Measurements from ENCODE around the gene TGM5.
"Not testable (repeated sequence)": the region's sequence is repeated elsewhere in the genome, so short reads cannot be mapped to it uniquely, and the experiment has no call there.

Gene TGM5

GRCh38 chr15:43274136-43274535, 7.4 kb upstream of the TGM5 start:
- no peak for DNase-seq

GRCh38 chr15:43273243-43273642, 6.5 kb upstream of the TGM5 start:
- DNase-seq: no peak

GRCh38 chr15:43271908-43272307, 5.2 kb upstream of the TGM5 start:
- DNase-seq: not testable (repeated sequence)

- DNase-seq: no peak
These were observed 4.1 kb upstream of the TGM5 start for GRCh38 chr15:43270676-43271306.

GRCh38 chr15:43270113-43270665, 3.5 kb upstream of the TGM5 start:
- DNase-seq: no peak

- DNase-seq: no peak
These were observed 1.7 kb upstream of the TGM5 start for GRCh38 chr15:43268111-43269105.

GRCh38 chr15:43267439-43267838, 711 bp upstream of the TGM5 start:
- no peak for DNase-seq

- no peak for DNase-seq
These were observed 342 bp downstream of the TGM5 start for GRCh38 chr15:43266386-43266785.

- no peak for DNase-seq
These were observed 6.6 kb downstream of the TGM5 start for GRCh38 chr15:43260011-43260615.

- no peak for DNase-seq
These were observed 7.9 kb downstream of the TGM5 start for GRCh38 chr15:43258781-43259180.

- DNase-seq: no peak
These were observed 10.4 kb downstream of the TGM5 start for GRCh38 chr15:43256341-43256740.

- no peak for DNase-seq
These were observed 11.4 kb downstream of the TGM5 start for GRCh38 chr15:43255376-43255775.

GRCh38 chr15:43253431-43254403, 13.0 kb downstream of the TGM5 start:
- no peak for DNase-seq

- DNase-seq: no peak
These were observed 14.9 kb downstream of the TGM5 start for GRCh38 chr15:43251871-43252250.

- no peak for DNase-seq
These were observed 15.4 kb downstream of the TGM5 start for GRCh38 chr15:43251185-43251870.

GRCh38 chr15:43250785-43251184, 15.9 kb downstream of the TGM5 start:
- DNase-seq: no peak

- no peak for DNase-seq
These were observed 17.0 kb downstream of the TGM5 start for GRCh38 chr15:43249699-43250203.

GRCh38 chr15:43249236-43249635, 17.5 kb downstream of the TGM5 start:
- DNase-seq: no peak

GRCh38 chr15:43246261-43246774, 20.4 kb downstream of the TGM5 start:
- no peak for DNase-seq

GRCh38 chr15:43244092-43244491, 22.6 kb downstream of the TGM5 start:
- DNase-seq: no peak

- no peak for DNase-seq
These were observed 23.6 kb downstream of the TGM5 start for GRCh38 chr15:43243020-43243645.

Data from NCI-H526 treated with DMSO at 0.1 percent for 48 hours (cell line).